HEK293 (cell line): ENCODE measurements around the gene PPP1R27.

Experiments used
- CTCF ChIA-PET: fragments of 350-600 bp; formaldehyde crosslinking; extraction: SDS; loops from one replicate; lab custom pipeline; 2021; ENCODE audit warnings: antibody characterized with exemption; lab: Yijun Ruan, JAX
- POLR2A ChIA-PET: fragments of 300-600 bp; formaldehyde crosslinking; extraction: SDS; loops from one replicate; lab custom pipeline; 2020; ENCODE audit warnings: antibody characterized with exemption, inconsistent platforms; lab: Yijun Ruan, JAX
- H3K27ac ChIP-seq: fragments of 200-500 bp; sonication (Bioruptor generic); 2 replicates; pipeline ENCODE4 v1.5.1; 2014; ENCODE audit warnings: low read depth, low read length, control low read depth, inconsistent platforms; ENCODE audit errors: extremely low read depth
- H3K36me3 ChIP-seq, 2 experiments: fragments of 200-500 bp in 1 of 2; sonication (Bioruptor generic) in 1 of 2; 1 replicate in 1 of 2; 2 replicates in 1 of 2; pipeline ENCODE4 v1.5.1; 2014 to 2017; ENCODE audit warnings: inconsistent platforms in 2 of 2, low read length in 2 of 2; ENCODE audit not compliant: control insufficient read depth in 2 of 2, insufficient read depth in 1 of 2
- H3K4me1 ChIP-seq: fragments of 200-500 bp; sonication (Bioruptor generic); 2 replicates; pipeline ENCODE4 v1.5.1; 2014; ENCODE audit warnings: mild to moderate bottlenecking, low read length, inconsistent platforms; ENCODE audit not compliant: control insufficient read depth, insufficient read depth
- H3K4me3 ChIP-seq: 2 replicates; pipeline ENCODE4 v1.5.1; 2011; ENCODE audit warnings: low read depth, mild to moderate bottlenecking, control low read depth, low read length, moderate library complexity
- H3K9me3 ChIP-seq: fragments of 200-500 bp; sonication (Bioruptor generic); 2 replicates; pipeline ENCODE4 v1.5.1; 2014; ENCODE audit warnings: low read depth, low read length, inconsistent platforms; ENCODE audit not compliant: control insufficient read depth, insufficient read depth
- GLIS1 ChIP-seq: fragments of 450-650 bp; formaldehyde crosslinking; IDR thresholded peaks from 2 replicates; pipeline ENCODE4 v1.5.1; 2016; ENCODE audit warnings: missing biosample characterization, missing genetic modification characterization
- KLF10 ChIP-seq: fragments of 450-650 bp; IDR thresholded peaks from 2 replicates; pipeline ENCODE4 v1.5.1; 2018; ENCODE audit warnings: missing biosample characterization, mild to moderate bottlenecking, missing genetic modification characterization
- KLF16 ChIP-seq: fragments of 450-650 bp; formaldehyde crosslinking; IDR thresholded peaks from 2 replicates; pipeline ENCODE4 v1.5.1; 2017; ENCODE audit warnings: missing biosample characterization, missing genetic modification characterization
- SALL2 ChIP-seq: fragments of 450-650 bp; formaldehyde crosslinking; IDR thresholded peaks from 2 replicates; pipeline ENCODE4 v1.5.0; 2017; ENCODE audit warnings: missing biosample characterization, mild to moderate bottlenecking, missing genetic modification characterization, borderline replicate concordance
- SCRT1 ChIP-seq: fragments of 450-650 bp; formaldehyde crosslinking; IDR thresholded peaks from 2 replicates; pipeline ENCODE4 v1.5.1; 2016; ENCODE audit warnings: missing biosample characterization, missing genetic modification characterization, borderline replicate concordance
- ZNF18 ChIP-seq: fragments of 450-650 bp; formaldehyde crosslinking; IDR thresholded peaks from 2 replicates; pipeline ENCODE4 v1.5.1; 2016; ENCODE audit warnings: missing biosample characterization, missing genetic modification characterization
- ZNF2 ChIP-seq: fragments of 450-650 bp; formaldehyde crosslinking; IDR thresholded peaks from 2 replicates; pipeline ENCODE4 v1.5.1; 2016; ENCODE audit warnings: missing biosample characterization, missing genetic modification characterization
- ZNF248 ChIP-seq: fragments of 450-650 bp; formaldehyde crosslinking; IDR thresholded peaks from 2 replicates; pipeline ENCODE4 v1.5.1; 2017; ENCODE audit warnings: missing biosample characterization, missing genetic modification characterization
- ZNF335 ChIP-seq: fragments of 450-650 bp; formaldehyde crosslinking; conservative IDR thresholded peaks from 2 replicates; pipeline ENCODE4 v1.5.1; 2016; ENCODE audit warnings: missing biosample characterization, missing genetic modification characterization
- ZNF350 ChIP-seq: fragments of 450-650 bp; formaldehyde crosslinking; IDR thresholded peaks from 2 replicates; pipeline ENCODE4 v1.5.0; 2017; ENCODE audit warnings: missing biosample characterization, mild to moderate bottlenecking, missing genetic modification characterization
- ZNF354C ChIP-seq: fragments of 450-650 bp; formaldehyde crosslinking; IDR thresholded peaks from 2 replicates; pipeline ENCODE4 v1.5.1; 2016; ENCODE audit warnings: missing biosample characterization, missing genetic modification characterization, low read depth, borderline replicate concordance
- ZNF426 ChIP-seq: fragments of 450-650 bp; formaldehyde crosslinking; IDR thresholded peaks from 2 replicates; pipeline ENCODE4 v1.5.1; 2017; ENCODE audit warnings: missing biosample characterization, missing genetic modification characterization, mild to moderate bottlenecking, inconsistent platforms, moderate library complexity
- ZNF544 ChIP-seq: fragments of 450-650 bp; formaldehyde crosslinking; IDR thresholded peaks from 2 replicates; pipeline ENCODE4 v1.5.0; 2017; ENCODE audit warnings: missing biosample characterization, missing genetic modification characterization
- ZNF580 ChIP-seq: fragments of 450-650 bp; formaldehyde crosslinking; IDR thresholded peaks from 2 replicates; pipeline ENCODE4 v1.5.1; 2016; ENCODE audit warnings: missing biosample characterization, missing genetic modification characterization
- ZSCAN4 ChIP-seq: fragments of 450-650 bp; formaldehyde crosslinking; IDR thresholded peaks from 2 replicates; pipeline ENCODE4 v1.5.1; 2017; ENCODE audit warnings: missing biosample characterization, missing genetic modification characterization
- TF ChIP-seq, protein P1 (sequence below): fragments of 450-650 bp; formaldehyde crosslinking; IDR thresholded peaks from 2 replicates; pipeline ENCODE4 v1.5.1; 2016; ENCODE audit warnings: missing biosample characterization, missing genetic modification characterization
- TF ChIP-seq, protein P2 (sequence below): fragments of 450-650 bp; formaldehyde crosslinking; IDR thresholded peaks from 2 replicates; pipeline ENCODE4 v1.5.1; 2016; ENCODE audit warnings: missing biosample characterization, missing genetic modification characterization
- TF ChIP-seq, protein P3 (sequence below): fragments of 450-650 bp; formaldehyde crosslinking; IDR thresholded peaks from 2 replicates; pipeline ENCODE4 v1.5.1; 2016; ENCODE audit warnings: missing biosample characterization, missing genetic modification characterization

The PPP1R27 gene

DNA sequence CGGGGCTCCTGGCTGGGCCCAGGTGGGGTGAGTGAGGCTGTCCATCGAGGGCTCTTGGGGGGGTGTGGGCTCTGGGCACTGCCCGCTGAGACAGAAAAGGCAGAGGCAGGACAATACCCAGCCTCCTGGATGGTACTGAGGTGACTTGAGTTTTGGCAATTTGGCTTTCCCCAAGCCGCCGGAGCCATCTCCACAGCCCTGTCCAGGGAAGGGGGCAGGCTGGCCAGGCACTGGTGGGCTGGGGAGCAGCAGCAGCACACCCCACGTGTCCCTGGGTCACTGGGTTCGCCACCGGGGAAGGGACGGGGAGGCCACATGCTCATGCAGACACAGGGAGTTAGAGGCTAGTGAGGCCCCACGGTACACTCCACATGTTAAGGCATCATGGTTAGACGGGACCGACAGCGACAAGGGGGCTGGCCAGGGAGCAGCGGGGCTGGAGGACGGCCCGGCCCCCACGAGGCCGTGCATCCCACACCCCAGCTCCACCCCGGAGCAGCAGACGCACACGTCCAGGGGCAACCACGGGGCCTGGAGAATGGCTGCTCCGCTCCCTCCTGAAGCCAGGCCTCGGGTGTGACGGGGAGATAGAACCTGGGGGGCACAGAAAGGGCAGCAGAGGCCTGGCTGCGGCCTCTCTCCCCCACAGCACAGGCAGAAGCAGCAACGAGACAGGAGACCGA lies 33.3 kb upstream of the PPP1R27 start (continued):
- TF ChIP-seq, protein P1, sequence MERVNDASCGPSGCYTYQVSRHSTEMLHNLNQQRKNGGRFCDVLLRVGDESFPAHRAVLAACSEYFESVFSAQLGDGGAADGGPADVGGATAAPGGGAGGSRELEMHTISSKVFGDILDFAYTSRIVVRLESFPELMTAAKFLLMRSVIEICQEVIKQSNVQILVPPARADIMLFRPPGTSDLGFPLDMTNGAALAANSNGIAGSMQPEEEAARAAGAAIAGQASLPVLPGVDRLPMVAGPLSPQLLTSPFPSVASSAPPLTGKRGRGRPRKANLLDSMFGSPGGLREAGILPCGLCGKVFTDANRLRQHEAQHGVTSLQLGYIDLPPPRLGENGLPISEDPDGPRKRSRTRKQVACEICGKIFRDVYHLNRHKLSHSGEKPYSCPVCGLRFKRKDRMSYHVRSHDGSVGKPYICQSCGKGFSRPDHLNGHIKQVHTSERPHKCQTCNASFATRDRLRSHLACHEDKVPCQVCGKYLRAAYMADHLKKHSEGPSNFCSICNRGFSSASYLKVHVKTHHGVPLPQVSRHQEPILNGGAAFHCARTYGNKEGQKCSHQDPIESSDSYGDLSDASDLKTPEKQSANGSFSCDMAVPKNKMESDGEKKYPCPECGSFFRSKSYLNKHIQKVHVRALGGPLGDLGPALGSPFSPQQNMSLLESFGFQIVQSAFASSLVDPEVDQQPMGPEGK: peak; percentile 93
- TF ChIP-seq, protein P2, sequence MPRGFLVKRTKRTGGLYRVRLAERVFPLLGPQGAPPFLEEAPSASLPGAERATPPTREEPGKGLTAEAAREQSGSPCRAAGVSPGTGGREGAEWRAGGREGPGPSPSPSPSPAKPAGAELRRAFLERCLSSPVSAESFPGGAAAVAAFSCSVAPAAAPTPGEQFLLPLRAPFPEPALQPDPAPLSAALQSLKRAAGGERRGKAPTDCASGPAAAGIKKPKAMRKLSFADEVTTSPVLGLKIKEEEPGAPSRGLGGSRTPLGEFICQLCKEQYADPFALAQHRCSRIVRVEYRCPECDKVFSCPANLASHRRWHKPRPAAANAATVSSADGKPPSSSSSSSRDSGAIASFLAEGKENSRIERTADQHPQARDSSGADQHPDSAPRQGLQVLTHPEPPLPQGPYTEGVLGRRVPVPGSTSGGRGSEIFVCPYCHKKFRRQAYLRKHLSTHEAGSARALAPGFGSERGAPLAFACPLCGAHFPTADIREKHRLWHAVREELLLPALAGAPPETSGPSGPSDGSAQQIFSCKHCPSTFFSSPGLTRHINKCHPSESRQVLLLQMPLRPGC (tag by site-specific recombination): peak; percentile 31; the same call in 1 of the 2 replicates
- TF ChIP-seq KLF16: no peak
- peak; percentile 89 for TF ChIP-seq GLIS1 (tag by site-specific recombination)
- TF ChIP-seq ZSCAN4: no peak
- TF ChIP-seq ZNF335 (tag by site-specific recombination): 0 out of 2 replicates have a peak, but pooled peaks have one; percentile 10
- no peak for TF ChIP-seq ZNF248 (tag by site-specific recombination)

GRCh38 chr17:81867170-81867990 lies 32.5 kb upstream of the PPP1R27 start:
- CTCF ChIA-PET: interaction anchor here (0.5 to 0.9 kb wide), 3 partner anchors 45 to 161 kb away, joined by 3 to 4 read pairs (median 3); no protein-coding TSS in a partner anchor
- Histone ChIP-seq H3K4me1 (peaks cover 12% of the 10 kb centered on the region; the same call in 1 of the 2 replicates), H3K36me3 (peaks cover 8 to 77% of the 10 kb centered on the region in 2 experiments; a peak in 2 of 3 replicates), H3K4me3 (no peak overlapping the region), H3K27ac (peak overlapping the region; percentile 100), H3K9me3 (no peaks in the 10 kb centered on the region)
- POLR2A ChIA-PET: interaction anchor here (0.6 to 2.5 kb wide), 20 partner anchors 12 to 355 kb away, joined by 3 to 14 read pairs (median 4); partner anchors contain the start of genes ACTG1, ARL16, CENPX and FASN
- TF ChIP-seq ZNF18 (tag by site-specific recombination) (no peak; the same call in 1 of the 2 replicates), ZNF580 (tag by site-specific recombination) (no peak), ZNF544 (no peak), ZNF350 (tag by site-specific recombination) (no peak), KLF10 (tag by site-specific recombination) (peak; percentile 63; the same call in 1 of the 2 replicates), SCRT1 (tag by site-specific recombination) (no peak), ZNF426 (no peak), SALL2 (tag by site-specific recombination) (no peak), ZNF2 (tag by site-specific recombination) (peak; percentile 80), ZNF354C (no peak)
- TF ChIP-seq, protein P3, sequence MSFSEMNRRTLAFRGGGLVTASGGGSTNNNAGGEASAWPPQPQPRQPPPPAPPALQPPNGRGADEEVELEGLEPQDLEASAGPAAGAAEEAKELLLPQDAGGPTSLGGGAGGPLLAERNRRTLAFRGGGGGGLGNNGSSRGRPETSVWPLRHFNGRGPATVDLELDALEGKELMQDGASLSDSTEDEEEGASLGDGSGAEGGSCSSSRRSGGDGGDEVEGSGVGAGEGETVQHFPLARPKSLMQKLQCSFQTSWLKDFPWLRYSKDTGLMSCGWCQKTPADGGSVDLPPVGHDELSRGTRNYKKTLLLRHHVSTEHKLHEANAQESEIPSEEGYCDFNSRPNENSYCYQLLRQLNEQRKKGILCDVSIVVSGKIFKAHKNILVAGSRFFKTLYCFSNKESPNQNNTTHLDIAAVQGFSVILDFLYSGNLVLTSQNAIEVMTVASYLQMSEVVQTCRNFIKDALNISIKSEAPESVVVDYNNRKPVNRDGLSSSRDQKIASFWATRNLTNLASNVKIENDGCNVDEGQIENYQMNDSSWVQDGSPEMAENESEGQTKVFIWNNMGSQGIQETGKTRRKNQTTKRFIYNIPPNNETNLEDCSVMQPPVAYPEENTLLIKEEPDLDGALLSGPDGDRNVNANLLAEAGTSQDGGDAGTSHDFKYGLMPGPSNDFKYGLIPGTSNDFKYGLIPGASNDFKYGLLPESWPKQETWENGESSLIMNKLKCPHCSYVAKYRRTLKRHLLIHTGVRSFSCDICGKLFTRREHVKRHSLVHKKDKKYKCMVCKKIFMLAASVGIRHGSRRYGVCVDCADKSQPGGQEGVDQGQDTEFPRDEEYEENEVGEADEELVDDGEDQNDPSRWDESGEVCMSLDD: peak; percentile 33; the same call in 1 of the 2 replicates
